ENCODE results near the gene BTF3L4.

GRCh38 chr1:52059888-52060287 lies 3.8 kb downstream of the BTF3L4 start:
- TF ChIP-seq CTCF (IDR thresholded peaks at IDR 0.05) (no peak), POLR2A (IDR thresholded peaks at IDR 0.05) (no peak)

Data from adrenal gland (tissue), 5 donors.